ENCODE data around the gene OLFML3.
"Not testable (repeated sequence)": the region's sequence is repeated elsewhere in the genome, so short reads cannot be mapped to it uniquely, and the experiment has no call there.

Gene OLFML3

GRCh38 chr1:114002492-114003239 lies 23.4 kb downstream of the OLFML3 start:
- Histone ChIP-seq H3K79me2 (ENCODE audit: low read length) (no peaks in the 10 kb centered on the region), H4K20me1 (ENCODE audit: insufficient read depth, low read length) (no peaks in the 10 kb centered on the region), H3K4me3 (ENCODE audit: low read length) (no peak overlapping the region), H3K9ac (ENCODE audit: low read length) (no peak overlapping the region), H3K4me2 (ENCODE audit: low read length) (no peak overlapping the region), H3K4me1 (ENCODE audit: low read length) (no peaks in the 10 kb centered on the region), H3K36me3 (replicated peaks; ENCODE audit: low read depth, low read length) (no peaks in the 10 kb centered on the region), H3K9me3 (ENCODE audit: insufficient read depth, low read length) (no peaks in the 10 kb centered on the region), H2AFZ (ENCODE audit: low read depth, low read length) (no peak overlapping the region), H3K27me3 (ENCODE audit: low read depth, low read length) (no peaks in the 10 kb centered on the region), H3K27ac (ENCODE audit: low read length) (no peak overlapping the region)
- no peak for TF ChIP-seq EZH2phosphoT487 (IDR thresholded peaks at IDR 0.05; ENCODE audit: low read depth)
- no peak for TF ChIP-seq CTCF (IDR thresholded peaks at IDR 0.05; ENCODE audit: low read depth, low read length)

DNA sequence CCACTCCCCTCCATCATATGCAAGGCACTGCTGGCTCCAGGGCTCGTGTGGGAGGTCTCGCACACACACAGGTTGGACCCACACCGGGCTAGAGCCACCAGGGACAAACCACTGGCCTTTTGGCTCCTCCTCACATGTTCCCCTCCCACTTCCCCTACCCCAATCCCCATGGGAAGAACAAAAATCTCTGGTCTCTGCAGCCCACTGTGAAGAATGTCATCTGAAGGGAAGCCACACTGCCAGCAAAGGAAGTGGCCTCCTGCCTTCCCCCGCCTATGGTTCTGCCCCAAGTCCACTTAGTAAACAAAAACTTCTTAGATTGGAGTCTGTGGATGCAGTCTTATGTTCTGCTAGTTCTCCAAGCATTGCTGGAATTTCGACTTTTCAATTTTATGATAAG lies 24.2 kb downstream of the OLFML3 start:
- no peaks in the 10 kb centered on the region for H3K36me3 ChIP-seq (replicated peaks; ENCODE audit: low read depth, low read length)
- no peaks in the 10 kb centered on the region for H3K27me3 ChIP-seq (ENCODE audit: low read depth, low read length)
- H3K9me3 ChIP-seq (ENCODE audit: insufficient read depth, low read length) = no peaks in the 10 kb centered on the region
- H3K79me2 ChIP-seq (ENCODE audit: low read length) = no peaks in the 10 kb centered on the region
- no peak overlapping the region for H3K4me3 ChIP-seq (ENCODE audit: low read length)
- H3K27ac ChIP-seq (ENCODE audit: low read length) = no peak overlapping the region
- no peaks in the 10 kb centered on the region for H4K20me1 ChIP-seq (ENCODE audit: insufficient read depth, low read length)
- TF ChIP-seq EZH2phosphoT487 (IDR thresholded peaks at IDR 0.05; ENCODE audit: low read depth) (no peak), CTCF (IDR thresholded peaks at IDR 0.05; ENCODE audit: low read depth, low read length) (no peak)
- H3K4me1 ChIP-seq (ENCODE audit: low read length) = no peaks in the 10 kb centered on the region
- H3K9ac ChIP-seq (ENCODE audit: low read length) = no peak overlapping the region
- H2AFZ ChIP-seq (ENCODE audit: low read depth, low read length) = no peak overlapping the region
- no peak overlapping the region for H3K4me2 ChIP-seq (ENCODE audit: low read length)

- not testable (repeated sequence) for H3K27me3 ChIP-seq (ENCODE audit: low read depth, low read length); H3K79me2 ChIP-seq (ENCODE audit: low read length)
Measured at GRCh38 chr1:114006825-114007224, 27.6 kb downstream of the OLFML3 start.

GRCh38 chr1:114008480-114008941 lies 29.2 kb downstream of the OLFML3 start:
- TF ChIP-seq CTCF (IDR thresholded peaks at IDR 0.05; ENCODE audit: low read depth, low read length) (no peak), EZH2phosphoT487 (IDR thresholded peaks at IDR 0.05; ENCODE audit: low read depth) (no peak)
- no peaks in the 10 kb centered on the region for H3K79me2 ChIP-seq (ENCODE audit: low read length)
- H2AFZ ChIP-seq (ENCODE audit: low read depth, low read length) = no peak overlapping the region
- no peak overlapping the region for H3K4me3 ChIP-seq (ENCODE audit: low read length)
- no peak overlapping the region for H3K27ac ChIP-seq (ENCODE audit: low read length)
- no peak overlapping the region for H3K4me2 ChIP-seq (ENCODE audit: low read length)
- H3K9ac ChIP-seq (ENCODE audit: low read length) = no peak overlapping the region
- no peaks in the 10 kb centered on the region for H4K20me1 ChIP-seq (ENCODE audit: insufficient read depth, low read length)
- H3K4me1 ChIP-seq (ENCODE audit: low read length) = no peaks in the 10 kb centered on the region
- H3K36me3 ChIP-seq (replicated peaks; ENCODE audit: low read depth, low read length) = no peaks in the 10 kb centered on the region
- no peaks in the 10 kb centered on the region for H3K9me3 ChIP-seq (ENCODE audit: insufficient read depth, low read length)
- no peaks in the 10 kb centered on the region for H3K27me3 ChIP-seq (ENCODE audit: low read depth, low read length)

More at GRCh38 chr1:114006825-114007224, 27.6 kb downstream of the OLFML3 start:
- H4K20me1 ChIP-seq (ENCODE audit: insufficient read depth, low read length); H3K4me1 ChIP-seq (ENCODE audit: low read length); H3K36me3 ChIP-seq (replicated peaks; ENCODE audit: low read depth, low read length); H2AFZ ChIP-seq (ENCODE audit: low read depth, low read length); H3K4me2 ChIP-seq (ENCODE audit: low read length); H3K9me3 ChIP-seq (ENCODE audit: insufficient read depth, low read length); H3K27ac ChIP-seq (ENCODE audit: low read length); H3K4me3 ChIP-seq (ENCODE audit: low read length); H3K9ac ChIP-seq (ENCODE audit: low read length): not testable (repeated sequence)

All from OCI-LY3 (cell line).